Lung (tissue), 12 donors: ENCODE data around the gene LATS2. TPM values are rescaled to one million over a fixed set of nuclear protein-coding genes. Genes with fewer than 3 reads are reported as not detected.
A peak's percentile ranks its signal among the peaks of the same experiment; 100 is the strongest.

ENCODE experiments used
- ATAC-seq: fragments of 200-7000 bp; cut with Tn5 transposase; one replicate; pipeline ENCODE4 v1.9.1; 2020; ENCODE audit warnings: moderate number of reproducible peaks; ENCODE audit not compliant: insufficient read depth, low FRiP score
- DNase-seq, 3 donors: peaks; one replicate each; pipeline ENCODE4 v3.0.0-alpha.2; 2013 to 2017
- H3K27ac ChIP-seq, 2 donors: one replicate each; pipeline ENCODE4 v1.5.1; 2013; ENCODE audit warnings: mild to moderate bottlenecking in 2 of 2, moderate library complexity in 2 of 2, control low read depth in 1 of 2, inconsistent platforms in 1 of 2, low read depth in 1 of 2, low read length in 1 of 2
- H3K27me3 ChIP-seq, 3 donors: one replicate each; pipeline ENCODE4 v1.5.1; 2013; ENCODE audit warnings: low read length in 2 of 3; ENCODE audit not compliant: control insufficient read depth in 3 of 3, insufficient read depth in 3 of 3
- H3K36me3 ChIP-seq, 4 donors: one replicate each; pipeline ENCODE4 v1.5.1; 2013; ENCODE audit warnings: low read length in 4 of 4, mild to moderate bottlenecking in 1 of 4, moderate library complexity in 1 of 4; ENCODE audit not compliant: control insufficient read depth in 4 of 4, insufficient read depth in 4 of 4
- H3K4me1 ChIP-seq, 5 donors: one replicate each; pipeline ENCODE4 v1.5.1; 2013; ENCODE audit warnings: low read length in 5 of 5, mild to moderate bottlenecking in 2 of 5, moderate library complexity in 1 of 5; ENCODE audit not compliant: control insufficient read depth in 5 of 5, insufficient read depth in 5 of 5
- H3K4me3 ChIP-seq: one replicate; pipeline ENCODE4 v1.5.1; 2013; ENCODE audit warnings: mild to moderate bottlenecking, control low read depth, moderate library complexity
- H3K9ac ChIP-seq, 2 donors: one replicate each; pipeline ENCODE4 v1.5.1; 2013; ENCODE audit warnings: low read length in 2 of 2, control low read depth in 1 of 2; ENCODE audit not compliant: insufficient read depth in 1 of 2
- H3K9me3 ChIP-seq, 4 donors: one replicate each; pipeline ENCODE4 v1.5.1; 2013; ENCODE audit warnings: low read length in 3 of 4, mild to moderate bottlenecking in 1 of 4, moderate library complexity in 1 of 4; ENCODE audit not compliant: control insufficient read depth in 4 of 4, insufficient read depth in 3 of 4
- CTCF ChIP-seq: IDR thresholded peaks from 2 replicates; pipeline ENCODE4 v1.5.1; 2012; ENCODE audit warnings: mild to moderate bottlenecking; ENCODE audit errors: control extremely low read depth, extremely low read depth
- WGBS, 2 donors: extraction: QIAGEN DNeasy Blood & Tissue Kit; methylation state at CpG; one replicate each; pipeline ENCODE4 v1.1.7; 2013; 5-methylcytosine and 5-hydroxymethylcytosine counted together
- polyA plus RNA-seq, 2 donors: library from polyadenylated mRNA; stranded (reverse); fragments of 200-250 nt; gene quantifications; one replicate each; pipeline ENCODE4 v1.2.1, GENCODE V29; 2013
- total RNA-seq, 2 donors: library from RNA; depleted of rRNA in 1 of 2; stranded (reverse); fragments of >200 nt in 1 of 2; gene quantifications; one replicate each; pipeline ENCODE4 v1.2.1, GENCODE V29; 2014 to 2021
- donor health status: control.
- donor health status: control.
- donor health status: Bipolar disorder and iron deficiency.
- donor health status: healthy.
- donor health status: DM: yes; HTN: yes; CAD: no.

LATS2 gene
- total and polyA plus RNA-seq, 4 donors: 7.7 to 37.5 (median 21.3) TPM

DNA sequence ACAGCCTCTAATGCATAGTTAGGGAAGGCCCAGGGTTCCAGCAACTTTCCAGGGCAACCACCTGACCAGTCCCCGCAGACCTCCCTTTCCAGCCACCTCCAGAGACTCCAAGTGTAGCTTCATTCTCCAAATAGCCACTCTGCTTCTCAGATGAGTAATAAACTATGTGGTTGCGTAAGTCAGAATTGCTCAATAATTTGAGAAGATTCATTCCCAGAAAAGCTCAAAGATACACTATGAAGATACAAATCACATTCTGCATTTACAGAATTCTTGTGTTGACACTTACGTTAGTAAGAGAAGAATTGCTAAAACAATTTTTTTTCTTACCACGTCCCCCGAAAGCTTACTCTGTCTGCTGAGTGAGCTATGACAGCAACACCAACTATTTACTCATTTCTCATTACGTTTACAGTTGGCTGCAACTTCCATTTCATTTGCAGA, 8.2 kb upstream of the LATS2 start:
- H3K4me1 ChIP-seq: peaks cover 0 to 9% (median 0%) of the 10 kb centered on the region in 5 donors
- H3K9ac ChIP-seq: no peak overlapping the region
- WGBS, 2 donors: 25 to 47% methylated on average over 6 of the region's 6 CpGs
- H3K9me3 ChIP-seq: no peaks in the 10 kb centered on the region
- no peak overlapping the region for H3K27ac ChIP-seq
- TF ChIP-seq CTCF: no peak
- DNase-seq (peak in 2 of 3 donors; percentile 72 to 88), ATAC-seq (peak; percentile 47)
- no peak overlapping the region for H3K4me3 ChIP-seq
- no peaks in the 10 kb centered on the region for H3K36me3 ChIP-seq
- no peaks in the 10 kb centered on the region for H3K27me3 ChIP-seq

DNA sequence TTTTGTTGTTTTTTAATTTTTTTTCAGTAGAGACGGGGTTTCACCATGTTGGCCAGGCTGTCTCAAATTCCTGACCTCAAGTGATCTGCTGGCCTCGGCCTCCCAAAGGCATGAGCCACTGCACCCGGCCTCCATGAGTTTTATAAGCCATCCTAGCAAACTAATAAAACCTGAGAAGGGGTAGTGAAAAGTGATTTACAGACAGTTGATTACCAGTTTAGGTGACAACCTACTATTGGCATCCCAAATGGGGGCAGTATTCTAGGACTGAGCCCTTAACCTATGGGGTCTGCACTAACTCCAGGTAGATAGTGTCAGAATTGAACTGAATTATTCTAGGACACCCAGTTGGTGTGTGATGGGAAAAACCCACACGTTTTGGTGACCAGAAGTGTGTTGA, 6.5 kb upstream of the LATS2 start:
- H3K9me3 ChIP-seq: no peaks in the 10 kb centered on the region
- 82 to 87% methylated on average over 4 of the region's 4 CpGs for WGBS, 2 donors
- H3K27me3 ChIP-seq: no peaks in the 10 kb centered on the region
- peaks cover 0 to 9% (median 0%) of the 10 kb centered on the region in 5 donors for H3K4me1 ChIP-seq
- no peak for DNase-seq
- no peak overlapping the region for H3K27ac ChIP-seq
- no peak overlapping the region for H3K9ac ChIP-seq
- TF ChIP-seq CTCF: no peak
- no peaks in the 10 kb centered on the region for H3K36me3 ChIP-seq
- no peak overlapping the region for H3K4me3 ChIP-seq
- no peak for ATAC-seq

GRCh38 chr13:21066946-21067345, 5.6 kb upstream of the LATS2 start:
- no peak for TF ChIP-seq CTCF
- H3K9me3 ChIP-seq: no peaks in the 10 kb centered on the region
- no peak overlapping the region for H3K9ac ChIP-seq
- DNase-seq (no peak), ATAC-seq (no peak)
- H3K4me1 ChIP-seq: peaks cover 0 to 9% (median 0%) of the 10 kb centered on the region in 5 donors
- H3K36me3 ChIP-seq: no peaks in the 10 kb centered on the region
- 77 to 84% methylated on average over 4 of the region's 4 CpGs for WGBS, 2 donors
- no peaks in the 10 kb centered on the region for H3K27me3 ChIP-seq
- no peak overlapping the region for H3K4me3 ChIP-seq
- H3K27ac ChIP-seq: no peak overlapping the region

DNA sequence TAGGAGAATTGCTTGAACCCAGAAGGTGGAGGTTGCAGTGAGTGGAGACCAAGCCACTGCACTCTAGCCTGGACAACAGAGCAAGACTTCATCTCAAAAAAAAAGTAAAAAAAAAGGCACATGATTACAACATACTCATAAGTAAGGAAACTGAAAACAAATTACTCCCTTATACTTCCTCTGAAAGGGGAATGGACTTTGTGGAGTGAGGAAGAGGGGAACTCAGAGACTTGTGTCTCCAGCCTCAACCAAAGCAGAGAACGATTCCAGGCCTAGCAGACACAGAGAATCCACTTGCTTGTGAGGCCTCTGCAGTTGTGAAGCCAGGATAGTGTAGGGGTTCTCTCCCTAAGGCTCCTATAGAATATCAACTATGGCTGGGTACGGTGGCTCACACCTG, 4.3 kb upstream of the LATS2 start:
- Histone ChIP-seq H3K4me1 (peaks cover 0 to 12% (median 0%) of the 10 kb centered on the region in 5 donors), H3K36me3 (no peaks in the 10 kb centered on the region), H3K27ac (no peak overlapping the region), H3K27me3 (no peaks in the 10 kb centered on the region), H3K4me3 (no peak overlapping the region), H3K9me3 (no peaks in the 10 kb centered on the region), H3K9ac (no peak overlapping the region)
- no peak for TF ChIP-seq CTCF
- WGBS, 2 donors: 60 to 84% methylated on average over 2 of the region's 2 CpGs
- DNase-seq (no peak), ATAC-seq (no peak)
